Measurements from ENCODE around the gene RNASE7.

- TF ChIP-seq CTCF (IDR thresholded peaks at IDR 0.05; ENCODE audit: insufficient read depth, low read length, poor library complexity, severe bottlenecking) (no peak), EZH2phosphoT487 (conservative IDR thresholded peaks at IDR 0.05; ENCODE audit: low read length) (no peak)
These were observed 25.6 kb upstream of the RNASE7 start for GRCh38 chr14:21016413-21017190.
